ENCODE results near the gene CDH24.

Gene CDH24

DNA sequence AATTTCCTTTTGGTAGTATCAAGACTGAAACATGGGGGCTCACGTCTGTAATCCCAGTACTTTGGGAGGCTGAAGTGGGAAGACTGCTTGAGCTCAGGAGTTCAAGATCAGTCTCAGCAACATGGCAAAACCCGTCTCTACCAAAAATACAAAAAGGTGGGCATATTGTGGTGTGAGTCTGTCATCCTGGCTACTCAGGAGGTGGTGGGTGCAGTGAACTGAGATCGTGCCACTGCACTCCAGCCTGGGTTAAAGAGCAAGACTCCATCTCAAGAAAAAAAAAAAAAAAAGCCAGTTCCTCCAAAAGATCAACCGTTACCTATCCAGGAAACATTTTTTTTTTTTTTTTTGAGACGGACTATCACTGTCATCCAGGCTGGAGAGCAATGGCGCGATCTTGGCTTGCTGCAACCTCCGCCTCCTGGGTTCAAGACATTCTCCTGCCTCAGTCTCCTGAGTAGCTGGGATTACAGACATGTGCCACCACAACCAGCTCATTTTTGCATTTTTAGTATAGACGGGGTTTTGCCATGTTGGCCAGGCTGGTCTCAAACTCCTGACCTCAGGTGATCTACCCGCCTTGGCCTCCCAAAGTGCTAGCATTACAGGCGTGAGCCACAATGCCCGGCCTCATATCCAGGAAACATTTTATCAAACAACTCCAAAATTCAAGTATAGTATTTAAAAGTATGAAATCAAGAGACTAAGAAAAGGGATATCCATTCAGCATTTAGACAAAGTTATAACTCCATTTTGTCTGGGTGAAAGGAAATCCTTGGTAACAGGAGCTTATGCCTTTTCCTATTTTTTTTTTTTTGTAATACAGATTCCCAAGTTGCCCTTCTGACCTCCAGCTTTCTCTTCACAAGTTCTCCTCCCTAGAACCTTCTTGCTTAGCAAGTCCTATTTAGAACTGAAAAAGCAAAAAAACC is 34.2 kb upstream of the CDH24 start:
- in situ Hi-C loops (cut with MboI; ENCODE audit: low pct_unique_long_range_greater_than_20kb, low sequenced_read_pairs) = no loop called here
- DNase-seq = no peak

DNA sequence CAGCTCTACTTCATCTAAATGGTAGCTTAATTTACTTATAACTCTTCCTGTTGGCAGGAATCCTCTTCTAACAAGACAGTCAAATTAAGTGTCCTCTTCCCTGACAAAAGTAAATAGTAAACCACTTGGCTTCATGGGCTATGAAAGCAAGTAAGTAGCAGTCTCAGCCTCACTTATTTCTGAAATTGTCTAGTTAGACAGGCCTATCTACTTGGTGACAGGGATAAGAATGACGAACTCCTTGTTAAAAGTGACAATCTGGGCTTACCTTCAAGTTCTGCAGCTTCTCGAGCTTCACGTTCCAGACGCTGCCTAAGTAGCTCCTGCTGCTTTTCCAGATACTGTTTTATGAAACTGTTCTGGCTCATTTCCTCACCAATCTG is 32.9 kb upstream of the CDH24 start:
- in situ Hi-C loops (cut with MboI; ENCODE audit: low pct_unique_long_range_greater_than_20kb, low sequenced_read_pairs) = no loop called here
- no peak for DNase-seq

DNA sequence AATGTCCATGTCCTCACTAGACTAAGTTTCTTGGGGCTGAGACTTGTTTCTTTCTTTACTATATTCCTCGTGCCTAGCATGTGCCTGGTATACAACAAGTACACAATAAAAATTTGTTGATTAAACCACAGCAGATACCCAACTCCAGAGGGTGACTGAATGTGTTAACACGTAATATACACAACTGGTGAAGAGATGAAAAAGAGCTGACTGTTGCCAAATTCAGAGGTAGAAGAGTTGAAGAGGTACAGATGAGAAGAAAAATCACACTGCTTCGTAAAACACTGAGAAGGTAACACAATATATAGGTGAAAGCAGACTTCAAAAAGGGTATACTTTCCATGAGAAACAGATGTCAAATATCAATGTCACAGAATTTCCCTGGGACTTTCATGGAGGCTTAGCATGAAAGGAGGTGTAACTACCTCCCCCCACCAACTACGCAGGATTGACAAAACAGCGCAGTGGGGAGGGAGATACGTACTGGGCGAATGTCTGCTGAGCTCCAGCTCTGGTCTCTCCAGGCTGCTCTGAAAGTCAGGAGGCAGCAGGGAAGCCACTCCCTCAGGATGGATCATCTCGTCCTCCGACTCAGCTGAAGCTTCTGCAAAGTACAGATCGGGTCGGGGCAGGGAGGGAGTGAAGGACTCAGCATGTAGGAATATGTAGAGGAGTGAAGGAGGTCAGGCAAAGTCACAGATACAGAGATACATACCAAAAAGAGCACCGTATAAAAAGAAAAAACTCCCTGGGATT is 32.4 kb upstream of the CDH24 start:
- no peak for DNase-seq
- in situ Hi-C loops (cut with MboI; ENCODE audit: low pct_unique_long_range_greater_than_20kb, low sequenced_read_pairs) = no loop called here

DNA sequence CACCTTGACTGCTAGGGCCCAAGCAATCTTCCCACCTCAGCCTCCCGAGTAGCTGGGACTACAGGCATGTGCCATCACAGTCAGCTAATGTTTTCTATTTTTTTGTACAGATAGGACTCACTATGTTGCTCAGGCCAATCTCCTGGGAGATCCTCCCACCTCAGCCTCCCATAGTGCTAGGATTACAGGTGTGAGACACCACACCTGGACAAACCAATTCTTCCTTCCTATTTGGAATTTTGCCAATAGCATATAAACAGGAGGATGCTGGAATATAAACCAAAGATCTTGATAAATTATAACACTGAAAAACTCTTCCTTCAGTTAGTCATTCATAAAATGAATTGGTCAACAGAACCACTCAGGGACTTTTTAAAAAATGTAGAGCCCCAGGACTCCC is 29.2 kb upstream of the CDH24 start:
- DNase-seq = no peak
- in situ Hi-C loops (cut with MboI; ENCODE audit: low pct_unique_long_range_greater_than_20kb, low sequenced_read_pairs) = no loop called here

DNA sequence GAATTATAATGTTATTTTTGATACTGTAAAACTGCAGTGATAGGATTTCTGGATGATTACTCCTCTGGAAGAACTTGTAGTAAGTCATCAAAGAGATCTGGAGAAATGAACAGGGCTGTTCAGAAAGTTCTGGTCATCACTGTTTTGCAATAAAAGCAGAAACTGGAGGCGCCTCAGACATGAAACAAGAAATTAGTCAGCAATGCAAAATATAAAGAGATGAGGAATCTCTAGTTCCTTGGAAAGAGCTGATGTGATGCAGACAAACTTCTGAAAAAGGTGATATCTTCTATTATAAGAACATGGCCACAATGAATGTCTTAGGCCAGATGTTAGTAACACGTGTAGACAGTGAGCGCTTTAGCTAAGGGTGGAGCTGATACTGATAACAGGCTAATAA is 28.1 kb upstream of the CDH24 start:
- in situ Hi-C loops (cut with MboI; ENCODE audit: low pct_unique_long_range_greater_than_20kb, low sequenced_read_pairs) = no loop called here
- DNase-seq = no peak

DNA sequence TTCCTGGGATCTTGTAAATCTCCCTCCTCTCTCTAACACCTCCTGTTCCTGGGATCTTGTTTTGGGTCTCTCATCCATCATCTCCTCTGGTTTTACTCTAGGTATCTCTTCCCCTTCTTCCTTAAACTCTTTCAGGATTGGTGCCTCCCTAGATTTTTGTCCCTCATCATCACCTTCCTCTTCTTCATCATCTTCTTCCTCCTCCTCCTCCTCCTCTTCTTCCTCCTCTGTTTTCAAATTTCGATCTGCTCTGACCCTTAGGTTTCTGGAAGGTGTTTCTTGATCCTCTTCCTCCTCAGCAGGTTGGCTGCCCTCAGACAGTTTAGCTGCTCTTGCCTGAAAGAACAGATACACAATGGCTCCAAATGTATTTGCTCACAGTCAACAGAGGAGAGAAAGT is 23.2 kb upstream of the CDH24 start:
- DNase-seq = no peak
- in situ Hi-C loops (cut with MboI; ENCODE audit: low pct_unique_long_range_greater_than_20kb, low sequenced_read_pairs) = no loop called here

DNA sequence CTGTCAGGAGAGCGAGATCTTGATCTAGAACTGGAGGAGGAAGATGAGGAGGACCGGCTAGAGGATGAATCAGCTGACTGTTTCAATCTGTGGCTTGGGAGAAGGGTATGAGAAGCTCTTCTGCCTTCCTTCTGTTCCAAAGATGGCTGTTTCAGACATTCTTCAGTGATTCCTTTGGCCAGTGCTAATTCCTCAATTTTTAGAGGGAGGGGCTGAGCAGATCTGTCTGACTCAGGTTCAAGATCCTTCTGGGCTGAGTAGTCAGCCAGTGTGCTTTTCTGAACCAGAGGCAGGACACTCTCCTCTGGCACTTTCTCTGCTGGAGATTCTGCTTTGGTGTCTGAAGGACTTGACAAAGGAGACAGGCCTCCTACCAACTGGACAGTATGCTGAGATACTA is 22.4 kb upstream of the CDH24 start:
- in situ Hi-C loops (cut with MboI; ENCODE audit: low pct_unique_long_range_greater_than_20kb, low sequenced_read_pairs) = no loop called here

DNA sequence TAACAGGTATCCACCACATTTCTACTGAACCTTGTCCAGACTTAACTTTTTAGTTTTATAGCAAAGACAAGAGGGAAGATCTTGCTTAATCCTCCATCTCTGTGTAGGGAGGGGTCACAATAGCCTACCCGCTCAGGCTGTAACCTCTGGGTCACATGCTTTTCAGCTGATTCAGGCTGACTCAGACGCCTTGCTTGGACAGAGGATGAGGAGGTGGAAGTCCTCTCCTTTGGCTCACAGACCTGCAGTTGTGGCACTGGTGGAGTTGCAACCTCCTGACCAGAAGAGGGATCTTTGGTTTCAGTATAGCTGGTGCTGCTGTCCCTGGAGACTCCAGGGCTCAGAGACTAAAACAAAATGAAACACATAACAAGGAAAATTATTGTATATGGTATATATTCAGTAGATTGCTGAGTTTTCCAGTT is 21.4 kb upstream of the CDH24 start:
- no peak for DNase-seq
- in situ Hi-C loops (cut with MboI; ENCODE audit: low pct_unique_long_range_greater_than_20kb, low sequenced_read_pairs) = no loop called here

More for the DNA sequence above, 22.4 kb upstream of the CDH24 start:
- no peak for DNase-seq

DNA sequence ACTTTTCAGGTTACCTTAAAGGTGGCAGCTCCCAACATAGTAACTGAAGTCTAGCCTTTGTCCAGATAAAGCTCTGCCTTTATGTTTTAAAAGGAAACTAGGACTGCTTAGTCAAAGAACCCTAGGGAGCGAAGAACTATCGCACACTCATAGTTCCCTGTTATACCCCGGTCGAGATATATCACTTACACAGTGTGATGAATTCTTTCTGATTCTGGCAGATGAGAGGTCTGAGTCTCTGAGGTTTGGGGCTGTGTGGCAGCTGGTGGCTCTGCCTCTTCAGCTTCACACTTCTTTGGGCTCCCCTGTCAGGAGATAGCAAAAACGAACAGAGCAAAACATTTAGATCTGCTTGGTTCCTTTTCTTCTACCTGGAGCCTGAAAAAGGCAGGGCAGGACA is 20.6 kb upstream of the CDH24 start:
- in situ Hi-C loops (cut with MboI; ENCODE audit: low pct_unique_long_range_greater_than_20kb, low sequenced_read_pairs) = no loop called here
- no peak for DNase-seq

DNA sequence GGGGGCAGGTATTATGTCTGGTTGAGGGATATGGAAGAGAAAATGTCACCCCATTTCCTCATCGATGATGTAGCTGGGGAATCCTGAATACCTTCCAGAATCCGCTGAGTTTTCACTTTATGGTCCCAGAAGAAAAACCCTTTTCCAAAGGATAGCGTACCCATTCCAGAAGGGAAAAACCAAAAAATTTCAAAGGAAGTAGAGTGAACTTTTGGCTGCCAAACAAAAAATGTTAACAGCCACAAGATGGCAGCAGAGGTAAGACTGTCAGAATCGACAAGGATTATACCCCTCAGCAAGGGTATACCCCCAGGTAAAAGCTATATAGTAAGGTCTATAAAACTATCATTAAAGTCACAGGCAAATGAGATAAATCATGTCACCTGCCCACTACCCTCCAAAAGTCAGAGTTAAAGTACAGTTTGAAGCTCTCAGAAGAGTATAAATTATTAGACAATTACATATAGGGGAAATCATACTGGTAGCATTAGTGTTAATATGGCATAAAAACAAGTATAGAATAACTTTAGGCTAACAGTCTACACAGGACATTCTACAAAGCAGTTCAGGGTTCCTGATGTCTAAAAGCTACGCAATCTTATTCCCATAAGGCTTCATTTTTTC is 19.6 kb upstream of the CDH24 start:
- in situ Hi-C loops (cut with MboI; ENCODE audit: low pct_unique_long_range_greater_than_20kb, low sequenced_read_pairs) = no loop called here

DNA sequence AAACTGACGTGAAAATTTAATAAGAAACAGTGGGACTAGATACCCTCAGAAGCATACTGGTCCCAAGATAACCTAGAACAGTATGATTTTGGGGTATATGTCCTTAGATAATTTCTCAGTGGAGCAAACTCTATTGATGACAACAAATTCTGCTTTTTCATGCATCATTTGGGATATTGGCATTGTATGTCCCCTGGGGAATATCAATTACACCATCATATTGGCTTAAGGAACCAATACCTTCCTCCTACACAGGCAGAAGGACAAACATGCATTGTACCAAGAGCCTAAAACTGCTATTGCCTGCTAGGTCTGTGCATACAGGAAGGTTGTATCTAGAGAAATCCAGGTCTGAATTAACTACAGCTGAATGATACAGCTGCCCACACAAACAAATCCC is 17.6 kb upstream of the CDH24 start:
- in situ Hi-C loops (cut with MboI; ENCODE audit: low pct_unique_long_range_greater_than_20kb, low sequenced_read_pairs) = no loop called here
- no peak for DNase-seq

More for the DNA sequence above, 19.6 kb upstream of the CDH24 start:
- peak; percentile 38 for DNase-seq

DNA sequence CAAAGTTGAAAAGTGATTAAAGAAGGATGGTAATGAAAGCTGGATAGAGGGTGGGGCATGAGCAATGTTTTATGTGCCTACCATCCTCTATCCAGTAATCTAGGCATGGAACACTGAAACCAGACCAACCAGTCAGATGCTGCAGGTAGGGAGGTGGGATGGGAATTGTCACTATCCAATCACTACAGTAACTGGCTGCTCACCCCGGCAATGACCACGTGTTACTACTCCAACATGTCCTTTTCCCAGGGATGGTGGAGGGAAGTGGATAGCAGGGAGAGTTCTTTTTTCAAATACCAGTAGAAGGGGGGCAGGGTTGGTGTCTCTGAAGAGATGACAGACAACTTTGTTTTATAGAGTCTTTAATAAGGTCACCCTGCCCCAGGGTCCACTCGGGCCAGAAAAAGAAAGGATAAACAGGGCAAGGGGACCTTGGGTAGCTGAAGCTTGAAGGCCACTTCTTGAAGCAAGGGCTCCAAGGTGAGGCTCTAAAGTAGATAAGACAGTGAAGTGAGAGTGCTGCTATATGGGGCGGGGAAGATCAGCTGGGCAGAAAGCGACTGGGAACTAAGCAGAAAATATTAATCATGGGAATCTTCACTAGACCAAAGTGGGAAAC is 14.7 kb upstream of the CDH24 start:
- in situ Hi-C loops (cut with MboI; ENCODE audit: low pct_unique_long_range_greater_than_20kb, low sequenced_read_pairs) = no loop called here

DNA sequence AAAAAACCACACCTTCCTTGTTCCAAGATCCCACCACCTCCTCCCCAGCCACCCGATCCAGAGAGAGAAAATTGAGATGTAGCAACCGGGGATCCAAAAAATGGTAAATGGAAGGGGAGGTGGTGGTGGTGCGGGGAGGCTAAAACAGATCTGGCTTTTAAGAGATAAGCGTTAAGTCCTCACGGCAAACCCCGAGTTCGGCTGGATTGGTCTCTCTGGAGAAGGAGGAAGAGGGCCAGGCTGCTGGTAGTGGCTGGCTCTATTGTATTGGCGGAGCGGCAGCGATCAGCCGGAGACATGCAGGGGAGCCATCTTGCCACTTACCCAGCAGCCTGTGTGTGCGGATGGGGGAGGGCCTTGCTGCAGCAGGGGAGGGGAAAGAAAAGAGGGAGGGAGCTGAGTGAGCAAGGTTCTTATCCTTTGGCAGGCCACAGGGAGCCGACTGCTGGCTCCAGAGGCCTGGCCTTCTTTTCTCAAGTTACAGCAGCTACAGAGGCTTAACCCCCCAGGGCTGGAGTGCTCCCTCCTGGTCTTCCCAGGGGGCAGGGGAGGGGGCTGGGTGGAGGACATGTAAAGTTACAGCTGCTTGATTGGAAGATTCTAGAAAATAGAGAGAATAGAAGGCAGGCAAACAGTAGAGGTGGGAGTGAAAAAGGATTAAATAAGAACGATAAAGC is 14.1 kb upstream of the CDH24 start:
- DNase-seq = peak; percentile 90
- in situ Hi-C loops (cut with MboI; ENCODE audit: low pct_unique_long_range_greater_than_20kb, low sequenced_read_pairs) = no loop called here

More for the DNA sequence above, 14.7 kb upstream of the CDH24 start:
- no peak for DNase-seq

DNA sequence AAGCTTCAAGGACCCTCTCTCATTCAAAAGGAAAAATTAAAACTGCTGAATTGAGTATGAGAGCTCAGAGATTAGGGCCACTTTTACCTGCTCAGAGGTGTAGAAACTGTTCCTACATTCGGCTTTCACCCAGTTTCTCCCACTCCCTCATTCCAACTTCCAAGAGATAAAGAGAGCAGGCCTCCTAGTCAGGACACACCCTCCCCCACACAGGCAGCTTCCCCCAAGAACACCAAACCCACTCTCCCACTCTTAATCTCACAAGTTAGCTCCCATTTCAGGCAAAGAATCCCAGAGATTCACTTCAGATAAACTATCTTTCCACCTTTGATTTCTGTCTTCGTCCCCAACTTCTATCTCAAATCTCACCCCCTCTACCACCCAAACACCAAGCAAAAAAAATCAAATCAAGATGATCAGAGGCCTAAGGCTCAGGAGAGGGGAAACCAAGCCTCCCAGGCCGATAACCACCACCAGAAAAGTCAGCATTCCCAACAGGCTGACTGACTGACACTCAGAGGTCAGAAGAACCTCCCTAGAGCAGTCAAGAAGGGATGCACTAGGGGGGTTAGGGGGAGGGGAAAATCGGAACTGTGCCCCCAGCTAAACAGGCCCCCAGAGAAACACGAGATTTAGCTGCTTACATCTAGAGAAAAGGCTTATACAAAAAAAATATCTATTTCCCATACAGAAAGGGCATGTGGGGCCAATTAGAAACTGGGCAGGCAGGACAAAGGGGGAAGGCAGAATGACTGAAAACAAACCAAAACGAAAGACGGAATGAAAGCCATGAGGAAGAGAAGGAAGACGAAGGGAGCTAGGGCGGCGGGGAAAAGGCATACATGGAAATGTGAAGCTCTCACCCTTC is 13.2 kb upstream of the CDH24 start:
- no peak for DNase-seq
- in situ Hi-C loops (cut with MboI; ENCODE audit: low pct_unique_long_range_greater_than_20kb, low sequenced_read_pairs) = no loop called here

DNA sequence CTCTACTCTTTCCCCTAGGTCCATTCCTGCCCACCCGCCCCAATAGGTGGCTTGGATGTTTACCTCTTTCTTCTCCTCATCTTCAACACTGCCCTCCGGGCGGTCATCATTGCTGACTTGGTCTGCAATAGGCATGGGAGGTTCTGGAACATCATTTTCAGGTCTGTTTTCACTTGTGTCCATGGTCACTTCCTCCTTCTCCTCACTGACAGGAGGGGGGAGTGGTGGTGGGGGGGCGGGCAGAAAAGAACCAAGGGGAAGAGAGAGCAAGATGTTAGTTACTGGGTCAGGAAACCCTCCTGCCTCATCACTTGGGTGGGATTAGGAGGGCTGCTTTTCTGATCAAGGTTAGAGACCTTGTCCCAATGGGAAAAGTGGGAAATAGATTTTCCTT is 12.1 kb upstream of the CDH24 start:
- in situ Hi-C loops (cut with MboI; ENCODE audit: low pct_unique_long_range_greater_than_20kb, low sequenced_read_pairs) = loop anchor here (10.0 kb wide), 1 partner anchor 85 kb away; the partner anchor contains the start of gene AJUBA
- no peak for DNase-seq

DNA sequence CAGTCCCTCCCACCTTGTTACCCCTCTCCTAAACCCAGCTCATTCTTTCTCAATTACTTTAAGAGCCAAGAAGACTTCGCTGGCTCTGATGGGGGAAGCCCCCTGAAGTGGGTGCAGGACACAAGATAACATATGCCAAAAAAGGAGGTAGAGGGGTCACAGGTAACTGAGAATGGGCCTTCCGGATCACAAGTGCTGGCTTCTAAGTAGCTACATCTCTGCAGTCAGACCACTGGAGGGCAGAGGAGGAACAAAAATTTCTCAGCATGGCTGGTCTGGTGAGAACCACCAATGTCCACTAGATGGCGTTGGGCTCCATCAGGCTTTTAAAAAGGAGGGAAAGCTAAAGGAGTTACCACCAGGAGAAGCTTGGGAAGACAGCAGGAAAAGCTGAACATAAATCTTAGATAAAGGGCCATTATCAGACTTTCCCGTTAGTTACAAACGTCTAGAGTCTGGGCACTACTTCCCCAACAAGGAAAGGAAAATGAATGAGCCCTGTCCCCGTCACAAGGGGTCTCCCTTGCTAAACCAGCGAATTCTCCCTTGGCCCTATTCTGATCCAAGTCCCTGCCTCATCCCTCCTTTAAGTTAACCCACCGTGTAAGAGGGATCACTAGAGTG is 11.6 kb upstream of the CDH24 start:
- in situ Hi-C loops (cut with MboI; ENCODE audit: low pct_unique_long_range_greater_than_20kb, low sequenced_read_pairs) = loop anchor here (10.0 kb wide), 1 partner anchor 84 kb away; the partner anchor contains the start of gene AJUBA
- DNase-seq = peak; percentile 93
